OCI-LY7 (cell line): Measurements from ENCODE around the gene DCTD. TPM values are rescaled to one million over a fixed set of nuclear protein-coding genes. Genes with fewer than 3 reads are reported as not detected.

Source experiments
- BruUV-seq: library from RNA; stranded (reverse); fragments of 400-500 nt; replicated peaks from 2 replicates; lab custom pipeline; 2021; lab: Mats Ljungman, UMichigan
- CTCF ChIA-PET: fragments of 300-600 bp; sonication (Branson Sonifier 250); formaldehyde crosslinking; loops from one replicate; lab custom pipeline; 2022; ENCODE audit warnings: antibody characterized with exemption; ENCODE audit not compliant: unreplicated experiment; lab: Charles Lee
- POLR2A ChIA-PET: fragments of 300-600 bp; sonication (Branson Sonifier 250); formaldehyde crosslinking; loops from one replicate; lab custom pipeline; 2022; ENCODE audit warnings: antibody characterized with exemption; lab: Charles Lee
- DNase-seq: peaks from one replicate; pipeline ENCODE4 v3.0.0-alpha.2; 2015; ENCODE audit warnings: low spot score
- H2AFZ ChIP-seq: fragments of 200-600 bp; sonication (generic), shearing (Covaris generic); 2 replicates; pipeline ENCODE4 v1.6.1; 2014; ENCODE audit warnings: mild to moderate bottlenecking, antibody characterized with exemption, low read length, moderate library complexity
- H3K27ac ChIP-seq: fragments of 200-600 bp; sonication (generic); 2 replicates; pipeline ENCODE4 v1.5.1; 2014; ENCODE audit warnings: mixed run types, low read depth, mild to moderate bottlenecking, moderate library complexity, low read length, inconsistent platforms; ENCODE audit not compliant: poor library complexity, severe bottlenecking
- H3K36me3 ChIP-seq: fragments of 200-600 bp; sonication (generic); 2 replicates; pipeline ENCODE4 v1.6.1; 2014; ENCODE audit warnings: mild to moderate bottlenecking, antibody characterized with exemption, low read length, moderate library complexity, mixed read lengths; ENCODE audit not compliant: insufficient read depth
- H3K4me1 ChIP-seq: fragments of 200-600 bp; sonication (generic); 2 replicates; pipeline ENCODE4 v1.5.1; 2014; ENCODE audit warnings: mild to moderate bottlenecking, low read length; ENCODE audit not compliant: insufficient read depth, poor library complexity, severe bottlenecking
- H3K4me2 ChIP-seq: fragments of 200-600 bp; sonication (generic); 2 replicates; pipeline ENCODE4 v1.6.1; 2014; ENCODE audit warnings: mild to moderate bottlenecking, low read length
- H3K4me3 ChIP-seq: fragments of 200-600 bp; sonication (generic); 2 replicates; pipeline ENCODE4 v1.5.1; 2014; ENCODE audit warnings: mild to moderate bottlenecking, low read depth, low read length; ENCODE audit not compliant: poor library complexity, severe bottlenecking
- H3K79me2 ChIP-seq: fragments of 200-600 bp; sonication (generic); 2 replicates; pipeline ENCODE4 v1.6.1; 2016; ENCODE audit warnings: low read depth, mild to moderate bottlenecking, low read length, moderate library complexity, mixed read lengths; ENCODE audit not compliant: insufficient read depth
- H3K9me2 ChIP-seq: fragments of 200-600 bp; sonication (generic); 2 replicates; pipeline ENCODE4 v1.6.1; 2016; ENCODE audit warnings: mild to moderate bottlenecking, low read length, mixed read lengths; ENCODE audit not compliant: insufficient read depth
- H3K9me3 ChIP-seq: fragments of 200-600 bp; sonication (generic); 2 replicates; pipeline ENCODE4 v1.6.1; 2014; ENCODE audit warnings: mild to moderate bottlenecking, mixed run types, low read length, mixed read lengths
- H4K20me1 ChIP-seq: fragments of 200-600 bp; sonication (generic); 2 replicates; pipeline ENCODE4 v1.6.1; 2014; ENCODE audit warnings: mild to moderate bottlenecking, antibody characterized with exemption, low read length, moderate library complexity, mixed read lengths; ENCODE audit not compliant: insufficient read depth
- EZH2phosphoT487 ChIP-seq: fragments of 200-600 bp; sonication (generic); IDR thresholded peaks from 2 replicates; pipeline ENCODE4 v1.6.1; 2018; ENCODE audit warnings: low read depth, borderline replicate concordance, mild to moderate bottlenecking, mixed run types, antibody characterized with exemption, low read length, moderate library complexity, mixed read lengths
- intact Hi-C: fragments of 100-400 bp; cut with micrococcal nuclease; formaldehyde crosslinking; loops from one replicate; pipeline ENCODE4 v1.10.0; 2022; ENCODE audit not compliant: unreplicated experiment
- total RNA-seq, 2 experiments: library from RNA; depleted of rRNA in 1 of 2; stranded (reverse); fragments of >200 nt in 1 of 2; shearing (Covaris generic) in 1 of 2; gene quantifications; 2 replicates each; pipeline ENCODE4 v1.2.3, GENCODE V29; 2014 to 2022
- TF ChIP-seq, protein P1 (sequence below): fragments of 200-600 bp; sonication (generic); conservative IDR thresholded peaks from 2 replicates; pipeline ENCODE4 v1.5.1; 2014; ENCODE audit warnings: mild to moderate bottlenecking, antibody characterized with exemption, low read length, moderate library complexity, mixed read lengths

DCTD gene
- total RNA-seq, 2 experiments from 2014 or later, result 37.8 to 81.9 TPM

DNA sequence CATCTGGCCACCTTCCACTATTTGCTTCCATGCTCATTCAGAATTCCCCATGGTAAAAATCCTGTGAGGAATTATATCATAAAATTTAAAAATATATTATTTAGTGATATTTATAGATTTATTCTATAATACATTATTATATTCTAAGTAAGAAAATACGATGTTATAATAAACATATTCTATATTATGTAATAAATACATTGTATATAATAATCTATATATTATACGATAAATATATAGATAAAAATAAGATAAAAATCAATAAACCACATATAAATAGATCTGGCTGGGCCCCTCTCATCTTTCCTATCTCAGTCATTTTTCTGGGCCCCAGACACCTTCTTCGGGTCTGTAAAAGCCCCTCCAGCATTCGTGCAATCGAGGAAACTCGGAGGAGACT lies 68.5 kb downstream of the DCTD start:
- ChIA-PET CTCF (no interaction called here), POLR2A (no interaction called here)
- no TSS peak for BruUV-seq
- H2AFZ ChIP-seq, result no peak overlapping the region
- no peak for DNase-seq
- H3K4me2 ChIP-seq, result no peak overlapping the region
- no peaks in the 10 kb centered on the region for H3K79me2 ChIP-seq
- intact Hi-C loops, result no loop called here
- no peak overlapping the region for H3K27ac ChIP-seq
- no peaks in the 10 kb centered on the region for H3K4me1 ChIP-seq
- no peaks in the 10 kb centered on the region for H3K36me3 ChIP-seq
- no peaks in the 10 kb centered on the region for H4K20me1 ChIP-seq
- TF ChIP-seq, protein P1, sequence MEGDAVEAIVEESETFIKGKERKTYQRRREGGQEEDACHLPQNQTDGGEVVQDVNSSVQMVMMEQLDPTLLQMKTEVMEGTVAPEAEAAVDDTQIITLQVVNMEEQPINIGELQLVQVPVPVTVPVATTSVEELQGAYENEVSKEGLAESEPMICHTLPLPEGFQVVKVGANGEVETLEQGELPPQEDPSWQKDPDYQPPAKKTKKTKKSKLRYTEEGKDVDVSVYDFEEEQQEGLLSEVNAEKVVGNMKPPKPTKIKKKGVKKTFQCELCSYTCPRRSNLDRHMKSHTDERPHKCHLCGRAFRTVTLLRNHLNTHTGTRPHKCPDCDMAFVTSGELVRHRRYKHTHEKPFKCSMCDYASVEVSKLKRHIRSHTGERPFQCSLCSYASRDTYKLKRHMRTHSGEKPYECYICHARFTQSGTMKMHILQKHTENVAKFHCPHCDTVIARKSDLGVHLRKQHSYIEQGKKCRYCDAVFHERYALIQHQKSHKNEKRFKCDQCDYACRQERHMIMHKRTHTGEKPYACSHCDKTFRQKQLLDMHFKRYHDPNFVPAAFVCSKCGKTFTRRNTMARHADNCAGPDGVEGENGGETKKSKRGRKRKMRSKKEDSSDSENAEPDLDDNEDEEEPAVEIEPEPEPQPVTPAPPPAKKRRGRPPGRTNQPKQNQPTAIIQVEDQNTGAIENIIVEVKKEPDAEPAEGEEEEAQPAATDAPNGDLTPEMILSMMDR, result no peak
- no peak for TF ChIP-seq EZH2phosphoT487
- H3K9me3 ChIP-seq, result no peaks in the 10 kb centered on the region
- H3K4me3 ChIP-seq, result no peak overlapping the region
- no peaks in the 10 kb centered on the region for H3K9me2 ChIP-seq

DNA sequence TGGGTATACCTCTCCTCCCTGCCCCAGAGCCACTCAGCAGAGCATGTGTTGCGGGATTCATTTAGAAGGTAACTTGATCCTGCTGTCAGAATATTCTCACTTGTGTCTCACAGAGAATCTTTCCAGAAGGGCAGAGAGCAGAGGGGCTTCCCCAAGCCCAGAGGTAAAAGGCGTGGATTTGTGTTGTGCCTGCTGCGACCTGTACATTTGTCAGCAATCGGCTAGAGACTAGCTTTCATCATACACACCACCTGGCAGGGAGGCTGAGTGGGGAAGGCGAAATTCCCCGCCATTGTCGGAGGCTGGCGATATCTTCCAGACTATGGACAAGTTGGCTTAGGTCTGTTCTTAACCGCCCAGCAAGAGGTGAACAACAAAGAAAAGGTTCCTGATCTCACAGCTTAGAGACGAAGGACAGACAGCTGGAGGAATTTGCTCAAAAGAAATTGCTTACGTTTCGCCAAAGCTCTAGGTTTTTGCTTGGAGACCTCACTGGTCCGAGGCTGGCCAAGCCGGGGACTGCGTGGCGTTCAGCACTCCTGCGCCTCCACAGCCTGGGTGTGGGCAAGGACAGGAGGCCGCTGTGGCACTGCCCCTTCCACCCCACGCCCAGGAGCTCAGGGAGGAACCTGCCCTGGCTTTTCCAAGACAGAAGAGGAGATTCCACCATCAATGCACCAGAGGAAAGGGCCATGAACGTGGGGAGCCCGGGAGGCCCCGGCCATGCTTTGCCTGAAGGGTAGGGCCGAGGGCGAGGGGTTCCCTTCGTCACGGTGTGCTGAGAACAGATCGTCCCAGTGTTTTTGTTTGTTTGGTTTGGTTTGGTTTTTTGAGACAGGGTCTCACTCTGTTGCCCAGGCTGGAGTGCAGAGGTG lies 69.4 kb downstream of the DCTD start:
- ChIA-PET POLR2A (no interaction called here), CTCF (no interaction called here)
- H3K27ac ChIP-seq, result no peak overlapping the region
- no peak overlapping the region for H3K4me2 ChIP-seq
- no peaks in the 10 kb centered on the region for H3K4me1 ChIP-seq
- no peaks in the 10 kb centered on the region for H3K9me2 ChIP-seq
- H2AFZ ChIP-seq, result no peak overlapping the region
- no TSS peak for BruUV-seq
- no peak for DNase-seq
- TF ChIP-seq, protein P1, result no peak
- TF ChIP-seq EZH2phosphoT487, result no peak
- H3K4me3 ChIP-seq, result no peak overlapping the region
- H3K79me2 ChIP-seq, result no peaks in the 10 kb centered on the region
- H3K9me3 ChIP-seq, result no peaks in the 10 kb centered on the region
- intact Hi-C loops, result no loop called here
- no peaks in the 10 kb centered on the region for H4K20me1 ChIP-seq
- no peaks in the 10 kb centered on the region for H3K36me3 ChIP-seq

DNA sequence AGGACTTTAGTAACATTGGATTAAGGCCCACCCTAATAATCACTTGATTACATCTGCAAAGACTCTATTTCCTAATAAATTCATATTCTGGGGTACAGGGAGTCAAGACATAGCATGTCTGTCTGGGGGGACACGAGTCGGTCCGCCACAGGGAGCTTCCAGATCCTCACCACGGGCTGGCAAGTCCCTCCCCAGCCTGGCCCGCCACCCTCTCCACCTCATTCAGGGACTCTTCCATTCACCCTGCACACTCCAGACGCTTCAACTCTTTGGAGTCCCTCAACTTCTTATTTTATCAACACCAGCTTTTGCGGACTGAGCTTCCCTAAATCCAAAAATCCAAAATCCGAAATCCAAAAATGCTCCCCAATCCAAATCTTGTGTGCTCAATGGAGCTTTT lies 71.2 kb downstream of the DCTD start:
- Histone ChIP-seq H2AFZ (no peak overlapping the region), H3K27ac (no peak overlapping the region), H3K79me2 (no peaks in the 10 kb centered on the region), H4K20me1 (no peaks in the 10 kb centered on the region), H3K9me3 (no peaks in the 10 kb centered on the region), H3K36me3 (no peaks in the 10 kb centered on the region), H3K4me3 (no peak overlapping the region), H3K9me2 (no peaks in the 10 kb centered on the region), H3K4me1 (no peaks in the 10 kb centered on the region), H3K4me2 (no peak overlapping the region)
- intact Hi-C loops, result no loop called here
- ChIA-PET CTCF (no interaction called here), POLR2A (no interaction called here)
- no TSS peak for BruUV-seq
- TF ChIP-seq EZH2phosphoT487, result no peak
- TF ChIP-seq, protein P1, result no peak
- DNase-seq, result no peak
